MM.1S (cell line): Measurements from ENCODE around the gene SORL1.

Source experiments
- DNase-seq: peaks from one replicate; pipeline ENCODE4 v3.0.0-alpha.2; 2015
- H2AFZ ChIP-seq: fragments of 300-600 bp; sonication (generic); 2 replicates; pipeline ENCODE4 v1.6.0; 2016; ENCODE audit warnings: antibody characterized with exemption, low read length
- H3F3A ChIP-seq: fragments of 300-600 bp; sonication (generic); 2 replicates; pipeline ENCODE4 v1.6.1; 2016; ENCODE audit warnings: mild to moderate bottlenecking, antibody characterized with exemption, low read length, moderate library complexity, mixed read lengths; ENCODE audit not compliant: insufficient read depth
- H3K27ac ChIP-seq: fragments of 300-600 bp; sonication (generic); 2 replicates; pipeline ENCODE4 v1.5.1; 2016; ENCODE audit warnings: mild to moderate bottlenecking, low read length
- H3K27me3 ChIP-seq: fragments of 300-600 bp; sonication (generic); replicated peaks from 2 replicates; pipeline ENCODE4 v1.6.0; 2016; ENCODE audit warnings: low read length; ENCODE audit not compliant: insufficient read depth
- H3K36me3 ChIP-seq: fragments of 300-600 bp; sonication (generic); replicated peaks from 2 replicates; pipeline ENCODE4 v1.6.1; 2016; ENCODE audit warnings: mild to moderate bottlenecking, low read length, mixed read lengths; ENCODE audit not compliant: insufficient read depth
- H3K4me1 ChIP-seq: fragments of 300-600 bp; sonication (generic); 2 replicates; pipeline ENCODE4 v1.6.1; 2016; ENCODE audit warnings: low read length, mixed read lengths
- H3K4me2 ChIP-seq: fragments of 300-600 bp; sonication (generic); 2 replicates; pipeline ENCODE4 v1.6.0; 2016; ENCODE audit warnings: low read depth, low read length
- H3K4me3 ChIP-seq: fragments of 300-600 bp; sonication (generic); 2 replicates; pipeline ENCODE4 v1.5.1; 2016; ENCODE audit warnings: low read length, mixed read lengths
- H3K79me2 ChIP-seq: fragments of 300-600 bp; sonication (generic); 2 replicates; pipeline ENCODE4 v1.6.1; 2016; ENCODE audit warnings: mixed run types, low read length, mixed read lengths
- H3K9ac ChIP-seq: fragments of 300-600 bp; sonication (generic); 2 replicates; pipeline ENCODE4 v1.6.1; 2016; ENCODE audit warnings: low read length, mixed read lengths
- H3K9me2 ChIP-seq: fragments of 300-600 bp; sonication (generic); replicated peaks from 2 replicates; pipeline ENCODE4 v1.6.1; 2016; ENCODE audit warnings: mild to moderate bottlenecking, low read length, mixed read lengths; ENCODE audit not compliant: insufficient read depth
- H3K9me3 ChIP-seq: fragments of 300-600 bp; sonication (generic); replicated peaks from 2 replicates; pipeline ENCODE4 v1.6.1; 2016; ENCODE audit warnings: mild to moderate bottlenecking, low read length, mixed read lengths; ENCODE audit not compliant: insufficient read depth
- H4K20me1 ChIP-seq: fragments of 300-600 bp; sonication (generic); 2 replicates; pipeline ENCODE4 v1.6.1; 2016; ENCODE audit warnings: mild to moderate bottlenecking, low read length, moderate library complexity, mixed read lengths; ENCODE audit not compliant: insufficient read depth
- EZH2 ChIP-seq: fragments of 300-600 bp; sonication (generic); optimal IDR thresholded peaks from 2 replicates; pipeline ENCODE3; 2017; ENCODE audit warnings: low read depth, mild to moderate bottlenecking, antibody characterized with exemption, low read length, mixed read lengths
- EZH2phosphoT487 ChIP-seq: fragments of 300-600 bp; sonication (generic); IDR thresholded peaks from 2 replicates; pipeline ENCODE4 v1.6.1; 2018; ENCODE audit warnings: antibody characterized with exemption, low read length
- TF ChIP-seq, protein P1 (sequence below): fragments of 300-600 bp; sonication (generic); IDR thresholded peaks from 2 replicates; pipeline ENCODE4 v1.5.1; 2016; ENCODE audit warnings: antibody characterized with exemption, low read length, mixed read lengths

The SORL1 gene

DNA sequence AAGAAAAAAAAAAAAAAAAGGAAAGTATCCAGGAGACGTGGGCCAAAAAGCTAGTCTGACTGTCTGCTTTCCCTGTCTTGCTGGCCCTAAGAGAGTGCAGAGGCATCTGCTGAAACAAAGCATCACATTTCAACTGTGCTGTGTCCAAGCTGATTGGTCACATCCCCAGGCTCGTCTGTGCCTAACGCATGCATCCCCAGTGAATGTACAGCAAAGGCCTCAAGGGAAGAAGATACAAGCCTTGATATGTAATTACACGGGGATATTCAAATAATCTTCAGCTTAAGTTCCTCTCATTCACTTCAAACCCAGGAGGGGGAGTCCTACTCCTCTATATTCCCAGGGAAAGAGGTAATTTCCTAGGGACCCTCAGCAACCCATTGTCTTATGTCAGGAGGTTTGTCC is 5.4 kb upstream of the SORL1 start:
- H3K27me3 ChIP-seq: peaks cover 7% of the 10 kb centered on the region
- H3K4me3 ChIP-seq: no peak overlapping the region
- H3K9ac ChIP-seq: no peak overlapping the region
- no peaks in the 10 kb centered on the region for H3K79me2 ChIP-seq
- H3K27ac ChIP-seq: no peak overlapping the region
- H3K9me3 ChIP-seq: no peaks in the 10 kb centered on the region
- no peaks in the 10 kb centered on the region for H3K4me1 ChIP-seq
- DNase-seq: no peak
- TF ChIP-seq EZH2 (no peak), EZH2phosphoT487 (no peak)
- TF ChIP-seq, protein P1, sequence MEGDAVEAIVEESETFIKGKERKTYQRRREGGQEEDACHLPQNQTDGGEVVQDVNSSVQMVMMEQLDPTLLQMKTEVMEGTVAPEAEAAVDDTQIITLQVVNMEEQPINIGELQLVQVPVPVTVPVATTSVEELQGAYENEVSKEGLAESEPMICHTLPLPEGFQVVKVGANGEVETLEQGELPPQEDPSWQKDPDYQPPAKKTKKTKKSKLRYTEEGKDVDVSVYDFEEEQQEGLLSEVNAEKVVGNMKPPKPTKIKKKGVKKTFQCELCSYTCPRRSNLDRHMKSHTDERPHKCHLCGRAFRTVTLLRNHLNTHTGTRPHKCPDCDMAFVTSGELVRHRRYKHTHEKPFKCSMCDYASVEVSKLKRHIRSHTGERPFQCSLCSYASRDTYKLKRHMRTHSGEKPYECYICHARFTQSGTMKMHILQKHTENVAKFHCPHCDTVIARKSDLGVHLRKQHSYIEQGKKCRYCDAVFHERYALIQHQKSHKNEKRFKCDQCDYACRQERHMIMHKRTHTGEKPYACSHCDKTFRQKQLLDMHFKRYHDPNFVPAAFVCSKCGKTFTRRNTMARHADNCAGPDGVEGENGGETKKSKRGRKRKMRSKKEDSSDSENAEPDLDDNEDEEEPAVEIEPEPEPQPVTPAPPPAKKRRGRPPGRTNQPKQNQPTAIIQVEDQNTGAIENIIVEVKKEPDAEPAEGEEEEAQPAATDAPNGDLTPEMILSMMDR: no peak
- H4K20me1 ChIP-seq: no peaks in the 10 kb centered on the region
- no peak overlapping the region for H3K4me2 ChIP-seq
- H3K36me3 ChIP-seq: no peaks in the 10 kb centered on the region
- H2AFZ ChIP-seq: no peak overlapping the region
- no peaks in the 10 kb centered on the region for H3K9me2 ChIP-seq
- H3F3A ChIP-seq: no peaks in the 10 kb centered on the region

DNA sequence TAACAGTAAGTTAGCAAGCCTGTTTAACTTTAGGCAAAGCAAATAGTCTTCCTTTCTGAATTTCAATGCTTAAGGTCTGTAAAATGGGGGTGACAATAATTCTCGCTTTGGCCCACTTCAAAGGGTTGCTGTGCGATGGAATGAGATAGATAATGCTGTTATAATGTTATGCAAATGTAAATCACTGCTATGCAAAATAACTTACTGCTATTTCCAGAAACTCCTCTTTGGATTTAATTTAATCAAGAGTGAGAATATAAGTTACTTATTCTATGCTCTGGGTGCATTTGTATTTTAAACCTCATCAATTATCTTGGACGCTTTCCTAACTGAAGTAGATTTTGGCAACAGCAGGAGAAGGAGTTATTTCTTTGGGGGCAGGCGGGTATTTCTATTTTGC is 4.1 kb upstream of the SORL1 start:
- H3K27me3 ChIP-seq: peaks cover 14% of the 10 kb centered on the region
- H2AFZ ChIP-seq: no peak overlapping the region

DNA sequence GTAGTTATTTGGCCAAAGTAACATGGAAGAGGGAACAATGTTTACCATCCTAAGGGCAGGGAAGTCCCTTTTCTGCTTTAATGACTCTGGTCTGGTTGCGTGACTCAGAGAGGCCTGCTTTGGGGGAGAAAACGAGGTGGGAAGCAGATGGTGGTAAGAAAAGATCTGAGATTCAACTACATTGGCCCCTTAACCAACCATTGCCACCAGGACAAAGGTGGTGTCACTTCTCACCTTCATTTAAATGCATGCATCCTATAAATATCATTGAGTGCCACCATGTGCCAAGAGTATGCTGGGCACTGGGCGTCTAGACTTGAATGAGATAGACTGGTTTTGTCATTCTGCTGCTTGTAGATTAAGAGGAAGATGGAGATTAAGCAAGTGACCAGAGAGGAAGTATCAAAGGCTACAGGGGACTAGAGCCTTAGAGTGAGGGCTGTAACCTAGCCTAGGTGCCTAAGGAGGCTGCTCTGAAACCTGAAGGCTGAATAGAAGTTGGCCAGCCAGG is 3.6 kb upstream of the SORL1 start:
- H3K27ac ChIP-seq: no peak overlapping the region
- no peaks in the 10 kb centered on the region for H3K9me3 ChIP-seq
- no peak overlapping the region for H3K9ac ChIP-seq
- DNase-seq: no peak
- no peaks in the 10 kb centered on the region for H3K36me3 ChIP-seq
- H3K27me3 ChIP-seq: peaks cover 14% of the 10 kb centered on the region
- TF ChIP-seq EZH2phosphoT487: no peak
- TF ChIP-seq EZH2: no peak
- no peaks in the 10 kb centered on the region for H3K79me2 ChIP-seq
- no peak overlapping the region for H2AFZ ChIP-seq
- no peaks in the 10 kb centered on the region for H4K20me1 ChIP-seq
- no peak overlapping the region for H3K4me3 ChIP-seq
- no peaks in the 10 kb centered on the region for H3K9me2 ChIP-seq
- no peaks in the 10 kb centered on the region for H3K4me1 ChIP-seq
- no peak overlapping the region for H3K4me2 ChIP-seq
- H3F3A ChIP-seq: no peaks in the 10 kb centered on the region

More for the DNA sequence above, 4.1 kb upstream of the SORL1 start:
- no peaks in the 10 kb centered on the region for H3K36me3 ChIP-seq
- no peak for DNase-seq
- no peak overlapping the region for H3K4me3 ChIP-seq
- no peaks in the 10 kb centered on the region for H3K9me3 ChIP-seq
- TF ChIP-seq EZH2: no peak
- TF ChIP-seq, protein P1: no peak
- TF ChIP-seq EZH2phosphoT487: no peak
- H3K79me2 ChIP-seq: no peaks in the 10 kb centered on the region
- no peaks in the 10 kb centered on the region for H4K20me1 ChIP-seq
- no peaks in the 10 kb centered on the region for H3K9me2 ChIP-seq
- no peaks in the 10 kb centered on the region for H3F3A ChIP-seq
- no peak overlapping the region for H3K9ac ChIP-seq
- H3K4me2 ChIP-seq: no peak overlapping the region
- no peaks in the 10 kb centered on the region for H3K4me1 ChIP-seq
- H3K27ac ChIP-seq: no peak overlapping the region

DNA sequence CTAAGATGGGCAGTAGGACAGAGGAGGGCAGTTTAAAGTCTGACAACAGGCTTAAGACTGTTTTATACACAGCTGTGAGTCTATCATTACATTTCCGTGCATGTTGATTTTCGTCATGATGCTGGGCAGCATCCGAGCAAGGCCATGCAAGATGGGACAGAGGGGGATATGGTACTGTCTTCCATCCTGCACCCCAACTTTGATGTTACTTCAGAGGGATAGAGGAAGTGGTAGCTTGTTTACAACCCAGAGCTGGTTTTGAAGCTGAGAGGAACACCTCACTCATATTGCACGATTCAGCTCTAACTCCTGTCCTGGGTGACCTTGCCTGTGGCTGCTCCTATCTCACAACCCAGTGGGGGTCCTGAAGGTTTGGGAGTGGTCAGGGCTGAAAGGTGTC is 3.0 kb upstream of the SORL1 start:
- no peaks in the 10 kb centered on the region for H3K9me2 ChIP-seq
- H4K20me1 ChIP-seq: no peaks in the 10 kb centered on the region
- no peak for TF ChIP-seq EZH2phosphoT487
- TF ChIP-seq EZH2: no peak
- TF ChIP-seq, protein P1: no peak
- peaks cover 14% of the 10 kb centered on the region for H3K27me3 ChIP-seq
- no peaks in the 10 kb centered on the region for H3K79me2 ChIP-seq
- H3K4me1 ChIP-seq: no peaks in the 10 kb centered on the region
- no peak overlapping the region for H3K4me2 ChIP-seq
- no peak overlapping the region for H2AFZ ChIP-seq
- no peaks in the 10 kb centered on the region for H3F3A ChIP-seq
- H3K4me3 ChIP-seq: no peak overlapping the region
- H3K9ac ChIP-seq: no peak overlapping the region
- DNase-seq: no peak
- no peak overlapping the region for H3K27ac ChIP-seq
- H3K9me3 ChIP-seq: no peaks in the 10 kb centered on the region
- no peaks in the 10 kb centered on the region for H3K36me3 ChIP-seq
